HG03066 (cell line): ENCODE results near the gene BAHCC1.

Experiments
- ATAC-seq: cut with Tn5 transposase; IDR thresholded peaks from one replicate; pipeline ENCODE4 v1.9.1; 2021; ENCODE audit warnings: low read depth; ENCODE audit not compliant: unreplicated experiment

The BAHCC1 gene

GRCh38 chr17:81385320-81386111 lies 9.7 kb upstream of the BAHCC1 start:
- ATAC-seq: no peak

GRCh38 chr17:81386141-81386645 lies 9.1 kb upstream of the BAHCC1 start:
- ATAC-seq: no peak

- no peak for ATAC-seq
Observed at GRCh38 chr17:81386646-81387099, 8.6 kb upstream of the BAHCC1 start.

GRCh38 chr17:81387100-81388090 lies 7.9 kb upstream of the BAHCC1 start:
- no peak for ATAC-seq

GRCh38 chr17:81388091-81388611 lies 7.1 kb upstream of the BAHCC1 start:
- ATAC-seq: no peak

- ATAC-seq: no peak
Observed at GRCh38 chr17:81388612-81389367, 6.5 kb upstream of the BAHCC1 start.

GRCh38 chr17:81389585-81389984 lies 5.7 kb upstream of the BAHCC1 start:
- no peak for ATAC-seq

- ATAC-seq: no peak
Observed at GRCh38 chr17:81390029-81390872, 5.0 kb upstream of the BAHCC1 start.

GRCh38 chr17:81390873-81391255 lies 4.4 kb upstream of the BAHCC1 start:
- ATAC-seq: no peak

GRCh38 chr17:81391293-81391935 lies 3.8 kb upstream of the BAHCC1 start:
- ATAC-seq: no peak

- no peak for ATAC-seq
Observed at GRCh38 chr17:81391936-81392908, 3.0 kb upstream of the BAHCC1 start.

- ATAC-seq: no peak
Observed at GRCh38 chr17:81392909-81393654, 2.2 kb upstream of the BAHCC1 start.

- no peak for ATAC-seq
Observed at GRCh38 chr17:81393684-81394376, 1.4 kb upstream of the BAHCC1 start.

- ATAC-seq: no peak
Observed at GRCh38 chr17:81394377-81394920, 808 bp upstream of the BAHCC1 start.

GRCh38 chr17:81395600-81396277 lies 482 bp downstream of the BAHCC1 start:
- no peak for ATAC-seq
